ENCODE data around the gene CRISPLD2. TPM values are rescaled to one million over a fixed set of nuclear protein-coding genes. Genes with fewer than 3 reads are reported as not detected.

The CRISPLD2 gene
- total RNA-seq, 1 donor from 2014 or later: 29.1 TPM

GRCh38 chr16:84874004-84874435 lies 54.2 kb downstream of the CRISPLD2 start:
- peak; percentile 14 for DNase-seq
- peak; percentile 64 for ATAC-seq
- intact Hi-C loops (cut with micrococcal nuclease): no loop called here

- ATAC-seq: no peak
- intact Hi-C loops (cut with micrococcal nuclease): no loop called here
Observed at GRCh38 chr16:84874553-84874952, 54.8 kb downstream of the CRISPLD2 start.

GRCh38 chr16:84874983-84875382 lies 55.2 kb downstream of the CRISPLD2 start:
- ATAC-seq: no peak
- peak; percentile 4 for DNase-seq
- intact Hi-C loops (cut with micrococcal nuclease): no loop called here

More at GRCh38 chr16:84874553-84874952, 54.8 kb downstream of the CRISPLD2 start:
- DNase-seq: no peak

- ATAC-seq (no peak), DNase-seq (peak; percentile 18)
- intact Hi-C loops (cut with micrococcal nuclease): no loop called here
Observed at GRCh38 chr16:84875846-84876245, 56.1 kb downstream of the CRISPLD2 start.

- ATAC-seq: no peak
- intact Hi-C loops (cut with micrococcal nuclease): no loop called here
- peak; percentile 18 for DNase-seq
Observed at GRCh38 chr16:84876873-84877606, 57.3 kb downstream of the CRISPLD2 start.

GRCh38 chr16:84878770-84879169 lies 59.0 kb downstream of the CRISPLD2 start:
- intact Hi-C loops (cut with micrococcal nuclease): no loop called here
- ATAC-seq: no peak
- peak; percentile 14 for DNase-seq

- ATAC-seq (no peak), DNase-seq (no peak)
- intact Hi-C loops (cut with micrococcal nuclease): no loop called here
Observed at GRCh38 chr16:84879569-84880487, 60.0 kb downstream of the CRISPLD2 start.

GRCh38 chr16:84881702-84882521 lies 62.1 kb downstream of the CRISPLD2 start:
- intact Hi-C loops (cut with micrococcal nuclease): no loop called here
- DNase-seq: no peak
- peak; percentile 54 for ATAC-seq

- ATAC-seq (peak; percentile 52), DNase-seq (peak; percentile 61)
- intact Hi-C loops (cut with micrococcal nuclease): no loop called here
Observed at GRCh38 chr16:84883301-84883700, 63.5 kb downstream of the CRISPLD2 start.

- intact Hi-C loops (cut with micrococcal nuclease): no loop called here
- DNase-seq (no peak), ATAC-seq (no peak)
Observed at GRCh38 chr16:84884246-84884595, 64.4 kb downstream of the CRISPLD2 start.

- intact Hi-C loops (cut with micrococcal nuclease): no loop called here
- ATAC-seq (peak; percentile 55), DNase-seq (peak; percentile 66)
Observed at GRCh38 chr16:84884596-84885341, 65.0 kb downstream of the CRISPLD2 start.

- ATAC-seq: no peak
Observed at GRCh38 chr16:84885342-84885910, 65.6 kb downstream of the CRISPLD2 start.

GRCh38 chr16:84886497-84887090 lies 66.8 kb downstream of the CRISPLD2 start:
- no peak for ATAC-seq
- intact Hi-C loops (cut with micrococcal nuclease): no loop called here
- no peak for DNase-seq

More at GRCh38 chr16:84885342-84885910, 65.6 kb downstream of the CRISPLD2 start:
- no peak for DNase-seq
- intact Hi-C loops (cut with micrococcal nuclease): no loop called here

- intact Hi-C loops (cut with micrococcal nuclease): no loop called here
- ATAC-seq (no peak), DNase-seq (no peak)
Observed at GRCh38 chr16:84887207-84887606, 67.4 kb downstream of the CRISPLD2 start.

- no peak for DNase-seq
- no peak for ATAC-seq
- intact Hi-C loops (cut with micrococcal nuclease): no loop called here
Observed at GRCh38 chr16:84888450-84888849, 68.7 kb downstream of the CRISPLD2 start.

GRCh38 chr16:84889066-84889465 lies 69.3 kb downstream of the CRISPLD2 start:
- DNase-seq: no peak
- no peak for ATAC-seq
- intact Hi-C loops (cut with micrococcal nuclease): no loop called here

- intact Hi-C loops (cut with micrococcal nuclease): no loop called here
Observed at GRCh38 chr16:84890427-84890826, 70.6 kb downstream of the CRISPLD2 start.

More at GRCh38 chr16:84890427-84890826, 70.6 kb downstream of the CRISPLD2 start:
- no peak for DNase-seq
- ATAC-seq: no peak
